HG03066 (cell line): ENCODE measurements around the gene SLC2A13.
"Not testable (repeated sequence)": the region's sequence is repeated elsewhere in the genome, so short reads cannot be mapped to it uniquely, and the experiment has no call there.

ENCODE experiments used
- ATAC-seq: cut with Tn5 transposase; IDR thresholded peaks from one replicate; pipeline ENCODE4 v1.9.1; 2021; ENCODE audit warnings: low read depth; ENCODE audit not compliant: unreplicated experiment

SLC2A13 gene

GRCh38 chr12:39935839-39936238 lies 170.0 kb downstream of the SLC2A13 start:
- ATAC-seq = no peak

GRCh38 chr12:39935275-39935674 lies 170.6 kb downstream of the SLC2A13 start:
- ATAC-seq = no peak

- ATAC-seq = no peak
These were observed 174.0 kb downstream of the SLC2A13 start for GRCh38 chr12:39931857-39932256.

- ATAC-seq = no peak
These were observed 174.7 kb downstream of the SLC2A13 start for GRCh38 chr12:39931231-39931630.

- ATAC-seq = no peak
These were observed 175.8 kb downstream of the SLC2A13 start for GRCh38 chr12:39930101-39930500.

GRCh38 chr12:39928181-39928899 lies 177.5 kb downstream of the SLC2A13 start:
- no peak for ATAC-seq

- ATAC-seq = no peak
These were observed 182.5 kb downstream of the SLC2A13 start for GRCh38 chr12:39923364-39923763.

GRCh38 chr12:39922598-39922997 lies 183.3 kb downstream of the SLC2A13 start:
- not testable (repeated sequence) for ATAC-seq

- no peak for ATAC-seq
These were observed 185.2 kb downstream of the SLC2A13 start for GRCh38 chr12:39920647-39921046.

GRCh38 chr12:39920222-39920621 lies 185.7 kb downstream of the SLC2A13 start:
- no peak for ATAC-seq

- ATAC-seq = no peak
These were observed 186.1 kb downstream of the SLC2A13 start for GRCh38 chr12:39919790-39920189.

GRCh38 chr12:39915249-39915648 lies 190.6 kb downstream of the SLC2A13 start:
- ATAC-seq = no peak

- ATAC-seq = no peak
These were observed 193.5 kb downstream of the SLC2A13 start for GRCh38 chr12:39912211-39912980.

GRCh38 chr12:39906237-39906636 lies 199.6 kb downstream of the SLC2A13 start:
- no peak for ATAC-seq

- ATAC-seq = no peak
These were observed 200.7 kb downstream of the SLC2A13 start for GRCh38 chr12:39905152-39905551.

GRCh38 chr12:39902821-39903220 lies 203.1 kb downstream of the SLC2A13 start:
- ATAC-seq = no peak

GRCh38 chr12:39897315-39897714 lies 208.6 kb downstream of the SLC2A13 start:
- no peak for ATAC-seq

GRCh38 chr12:39893388-39893787 lies 212.5 kb downstream of the SLC2A13 start:
- not testable (repeated sequence) for ATAC-seq

GRCh38 chr12:39892146-39892545 lies 213.7 kb downstream of the SLC2A13 start:
- ATAC-seq = no peak

- ATAC-seq = no peak
These were observed 218.0 kb downstream of the SLC2A13 start for GRCh38 chr12:39887856-39888255.

- ATAC-seq = no peak
These were observed 219.8 kb downstream of the SLC2A13 start for GRCh38 chr12:39886106-39886505.

GRCh38 chr12:39884616-39885125 lies 221.2 kb downstream of the SLC2A13 start:
- ATAC-seq = no peak
